ENCODE results near the gene TMEM150A.
"Not testable (repeated sequence)": the region's sequence is repeated elsewhere in the genome, so short reads cannot be mapped to it uniquely, and the experiment has no call there.

DNA sequence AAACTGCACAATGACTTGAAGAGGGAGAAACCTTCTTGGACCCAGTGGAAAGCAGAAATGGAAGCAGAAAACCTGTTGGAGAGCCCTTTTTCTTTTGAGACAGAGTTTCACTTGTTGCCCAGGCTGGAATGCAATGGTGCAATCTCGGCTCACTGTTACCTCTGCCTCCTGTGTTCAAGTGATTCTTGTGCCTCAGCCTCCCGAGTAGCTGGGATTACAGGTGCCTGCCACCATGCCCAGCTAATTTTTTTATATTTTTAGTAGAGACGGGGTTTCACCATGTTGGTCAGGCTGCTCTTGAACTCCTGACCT lies 1.6 kb upstream of the TMEM150A start:
- not testable (repeated sequence) for TF ChIP-seq CTCF, POLR2A, POLR2AphosphoS5 (IDR thresholded peaks at IDR 0.05)

Data from prostate gland (tissue), 2 donors.